WTC11 (cell line): ENCODE results near the gene AWAT1. TPM values are rescaled to one million over a fixed set of nuclear protein-coding genes. Genes with fewer than 3 reads are reported as not detected.

ENCODE experiments used
- ATAC-seq: fragments of 200-7000 bp; cut with Tn5 transposase; 2 replicates; pipeline ENCODE4 v1.10.0; 2021; ENCODE audit warnings: mild to moderate bottlenecking, moderate library complexity
- CTCF ChIA-PET: fragments of 300-600 bp; sonication (Branson Sonifier 250); formaldehyde crosslinking; loops from one replicate; lab custom pipeline; 2021; ENCODE audit warnings: antibody characterized with exemption; lab: Charles Lee
- POLR2A ChIA-PET: fragments of 350-600 bp; sonication (Branson Sonifier 250); formaldehyde crosslinking; loops from one replicate; lab custom pipeline; 2021; ENCODE audit warnings: antibody characterized with exemption; lab: Charles Lee
- DNase-seq: peaks from one replicate; pipeline ENCODE4 v3.0.0; 2021; ENCODE audit warnings: low spot score
- H3K27ac Mint-ChIP-seq: 2 replicates; pipeline ENCODE4 v1.8.0; 2021; ENCODE audit warnings: mixed read lengths
- H3K27me3 Mint-ChIP-seq: 2 replicates; pipeline ENCODE4 v1.8.0; 2021; ENCODE audit warnings: low read depth, mild to moderate bottlenecking, moderate library complexity, mixed read lengths
- H3K36me3 Mint-ChIP-seq: 2 replicates; pipeline ENCODE4 v1.8.0; 2021; ENCODE audit warnings: mixed read lengths
- H3K4me1 Mint-ChIP-seq: 2 replicates; pipeline ENCODE4 v1.8.0; 2022; ENCODE audit warnings: mixed read lengths
- H3K4me3 Mint-ChIP-seq: 2 replicates; pipeline ENCODE4 v1.8.0; 2021; ENCODE audit warnings: mild to moderate bottlenecking, moderate library complexity, mixed read lengths
- H3K9me3 Mint-ChIP-seq: 2 replicates; pipeline ENCODE4 v1.8.0; 2021; ENCODE audit warnings: mixed read lengths
- HMGA2 ChIP-seq: fragments of 250-450 bp; sonication (Bioruptor Pico); IDR thresholded peaks from 2 replicates; pipeline ENCODE4 v1.4.0; 2021; ENCODE audit warnings: mild to moderate bottlenecking, moderate library complexity
- NFYB ChIP-seq: sonication (generic); formaldehyde crosslinking; conservative IDR thresholded peaks from 2 replicates; pipeline ENCODE4 v1.8.0; 2022; ENCODE audit warnings: low read depth, missing genetic modification reagents
- NR2C2 ChIP-seq: sonication (generic); formaldehyde crosslinking; IDR thresholded peaks from 2 replicates; pipeline ENCODE4 v1.8.0; 2022; ENCODE audit warnings: mild to moderate bottlenecking, missing genetic modification reagents
- NR3C1 ChIP-seq: sonication (generic); formaldehyde crosslinking; conservative IDR thresholded peaks from 2 replicates; pipeline ENCODE4 v1.8.1; 2023; ENCODE audit warnings: low read depth, mild to moderate bottlenecking, missing genetic modification reagents
- SOX15 ChIP-seq: fragments of 250-450 bp; sonication (Bioruptor Pico); IDR thresholded peaks from 2 replicates; pipeline ENCODE4 v1.9.0; 2021; ENCODE audit warnings: mild to moderate bottlenecking
- TCF7 ChIP-seq: sonication (generic); formaldehyde crosslinking; IDR thresholded peaks from 2 replicates; pipeline ENCODE4 v1.8.0; 2022; ENCODE audit warnings: mild to moderate bottlenecking, low read depth, missing genetic modification reagents, moderate library complexity
- TEAD4 ChIP-seq: sonication (generic); formaldehyde crosslinking; IDR thresholded peaks from 2 replicates; pipeline ENCODE4 v1.8.0; 2022; ENCODE audit warnings: mild to moderate bottlenecking, missing genetic modification reagents
- TP53 ChIP-seq: sonication (generic); formaldehyde crosslinking; IDR thresholded peaks from 2 replicates; pipeline ENCODE4 v1.8.1; 2023; ENCODE audit warnings: mild to moderate bottlenecking, missing genetic modification reagents
- ZBTB21 ChIP-seq: sonication (generic); formaldehyde crosslinking; IDR thresholded peaks from 2 replicates; pipeline ENCODE4 v1.8.1; 2023; ENCODE audit warnings: mild to moderate bottlenecking, missing genetic modification reagents, borderline replicate concordance
- ZNF219 ChIP-seq: sonication (generic); formaldehyde crosslinking; IDR thresholded peaks from 2 replicates; pipeline ENCODE4 v1.8.0; 2023; ENCODE audit warnings: missing genetic modification reagents, mild to moderate bottlenecking, borderline replicate concordance
- ZNF263 ChIP-seq: sonication (generic); formaldehyde crosslinking; IDR thresholded peaks from 2 replicates; pipeline ENCODE4 v1.8.1; 2022; ENCODE audit warnings: low read depth, mild to moderate bottlenecking, moderate library complexity, missing genetic modification reagents
- ZNF416 ChIP-seq: fragments of 250-450 bp; sonication (Bioruptor Pico); IDR thresholded peaks from 2 replicates; pipeline ENCODE4 v1.9.0; 2021; ENCODE audit warnings: mild to moderate bottlenecking, inconsistent platforms
- total RNA-seq: library from RNA; stranded (reverse); gene quantifications from 3 replicates; pipeline ENCODE4 v1.2.3, GENCODE V29; 2021
- TF ChIP-seq, protein P1 (sequence below): sonication (generic); formaldehyde crosslinking; IDR thresholded peaks from 2 replicates; pipeline ENCODE4 v1.8.0; 2023; ENCODE audit warnings: missing genetic modification reagents, mild to moderate bottlenecking, borderline replicate concordance
- TF ChIP-seq, protein P2 (sequence below): sonication (generic); formaldehyde crosslinking; conservative IDR thresholded peaks from 2 replicates; pipeline ENCODE4 v1.8.1; 2023; ENCODE audit warnings: mild to moderate bottlenecking, low read depth, missing genetic modification reagents, moderate library complexity
- TF ChIP-seq, protein P3 (sequence below): sonication (generic); formaldehyde crosslinking; IDR thresholded peaks from 2 replicates; pipeline ENCODE4 v1.8.0; 2022; ENCODE audit warnings: missing genetic modification reagents
- TF ChIP-seq, protein P4 (sequence below): sonication (generic); formaldehyde crosslinking; IDR thresholded peaks from 2 replicates; pipeline ENCODE4 v1.8.0; 2022; ENCODE audit warnings: mild to moderate bottlenecking, missing genetic modification reagents
- TF ChIP-seq, protein P5 (sequence below): sonication (generic); formaldehyde crosslinking; IDR thresholded peaks from 2 replicates; pipeline ENCODE4 v1.8.1; 2023; ENCODE audit warnings: mild to moderate bottlenecking, missing genetic modification reagents

Gene AWAT1
- total RNA-seq, 1 experiment from 2014 or later, result not detected

DNA sequence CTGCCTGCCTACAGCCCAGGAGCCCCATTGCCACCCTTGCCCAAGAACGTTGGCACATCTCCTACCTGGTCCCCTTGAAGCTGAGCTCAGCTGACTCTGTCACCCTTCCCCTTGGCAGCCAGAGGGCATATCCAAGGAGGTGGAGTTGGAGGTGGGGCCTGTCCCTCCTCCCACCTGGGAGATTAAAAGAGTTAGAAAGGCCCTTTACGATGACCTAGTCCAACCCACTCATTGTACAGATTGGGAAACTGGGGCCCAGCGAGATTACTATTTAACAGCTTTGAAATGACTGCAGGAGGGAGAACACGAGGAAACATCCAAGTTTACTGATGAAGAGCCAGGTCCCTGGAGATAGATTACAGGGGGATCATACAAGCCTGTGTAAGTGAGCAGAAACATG, 25.6 kb downstream of the AWAT1 start, which contains the start of gene P2RY4:
TSS of gene P2RY4 (minus strand) at position 101 of the 400 bp plus-strand sequence. CDS start 580 bp downstream, outside the sequence.
- no peaks in the 10 kb centered on the region for H3K9me3 Mint-ChIP-seq
- POLR2A ChIA-PET, result no interaction called here
- peaks cover 8% of the 10 kb centered on the region; the same call in 1 of the 2 replicates for H3K4me1 Mint-ChIP-seq

More for the DNA sequence above, 25.6 kb downstream of the AWAT1 start, which contains the start of gene P2RY4:
- CTCF ChIA-PET, result interaction anchor here (0.6 to 1.0 kb wide), 2 partner anchors 52 to 162 kb away, joined by 3 to 5 read pairs; no protein-coding TSS in a partner anchor
- no peaks in the 10 kb centered on the region for H3K36me3 Mint-ChIP-seq
- no peaks in the 10 kb centered on the region; the same call in 1 of the 2 replicates for H3K27me3 Mint-ChIP-seq
- TF ChIP-seq, protein P1, sequence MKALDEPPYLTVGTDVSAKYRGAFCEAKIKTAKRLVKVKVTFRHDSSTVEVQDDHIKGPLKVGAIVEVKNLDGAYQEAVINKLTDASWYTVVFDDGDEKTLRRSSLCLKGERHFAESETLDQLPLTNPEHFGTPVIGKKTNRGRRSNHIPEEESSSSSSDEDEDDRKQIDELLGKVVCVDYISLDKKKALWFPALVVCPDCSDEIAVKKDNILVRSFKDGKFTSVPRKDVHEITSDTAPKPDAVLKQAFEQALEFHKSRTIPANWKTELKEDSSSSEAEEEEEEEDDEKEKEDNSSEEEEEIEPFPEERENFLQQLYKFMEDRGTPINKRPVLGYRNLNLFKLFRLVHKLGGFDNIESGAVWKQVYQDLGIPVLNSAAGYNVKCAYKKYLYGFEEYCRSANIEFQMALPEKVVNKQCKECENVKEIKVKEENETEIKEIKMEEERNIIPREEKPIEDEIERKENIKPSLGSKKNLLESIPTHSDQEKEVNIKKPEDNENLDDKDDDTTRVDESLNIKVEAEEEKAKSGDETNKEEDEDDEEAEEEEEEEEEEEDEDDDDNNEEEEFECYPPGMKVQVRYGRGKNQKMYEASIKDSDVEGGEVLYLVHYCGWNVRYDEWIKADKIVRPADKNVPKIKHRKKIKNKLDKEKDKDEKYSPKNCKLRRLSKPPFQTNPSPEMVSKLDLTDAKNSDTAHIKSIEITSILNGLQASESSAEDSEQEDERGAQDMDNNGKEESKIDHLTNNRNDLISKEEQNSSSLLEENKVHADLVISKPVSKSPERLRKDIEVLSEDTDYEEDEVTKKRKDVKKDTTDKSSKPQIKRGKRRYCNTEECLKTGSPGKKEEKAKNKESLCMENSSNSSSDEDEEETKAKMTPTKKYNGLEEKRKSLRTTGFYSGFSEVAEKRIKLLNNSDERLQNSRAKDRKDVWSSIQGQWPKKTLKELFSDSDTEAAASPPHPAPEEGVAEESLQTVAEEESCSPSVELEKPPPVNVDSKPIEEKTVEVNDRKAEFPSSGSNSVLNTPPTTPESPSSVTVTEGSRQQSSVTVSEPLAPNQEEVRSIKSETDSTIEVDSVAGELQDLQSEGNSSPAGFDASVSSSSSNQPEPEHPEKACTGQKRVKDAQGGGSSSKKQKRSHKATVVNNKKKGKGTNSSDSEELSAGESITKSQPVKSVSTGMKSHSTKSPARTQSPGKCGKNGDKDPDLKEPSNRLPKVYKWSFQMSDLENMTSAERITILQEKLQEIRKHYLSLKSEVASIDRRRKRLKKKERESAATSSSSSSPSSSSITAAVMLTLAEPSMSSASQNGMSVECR (CRISPR knock-in tag), result no peak
- TF ChIP-seq, protein P2, sequence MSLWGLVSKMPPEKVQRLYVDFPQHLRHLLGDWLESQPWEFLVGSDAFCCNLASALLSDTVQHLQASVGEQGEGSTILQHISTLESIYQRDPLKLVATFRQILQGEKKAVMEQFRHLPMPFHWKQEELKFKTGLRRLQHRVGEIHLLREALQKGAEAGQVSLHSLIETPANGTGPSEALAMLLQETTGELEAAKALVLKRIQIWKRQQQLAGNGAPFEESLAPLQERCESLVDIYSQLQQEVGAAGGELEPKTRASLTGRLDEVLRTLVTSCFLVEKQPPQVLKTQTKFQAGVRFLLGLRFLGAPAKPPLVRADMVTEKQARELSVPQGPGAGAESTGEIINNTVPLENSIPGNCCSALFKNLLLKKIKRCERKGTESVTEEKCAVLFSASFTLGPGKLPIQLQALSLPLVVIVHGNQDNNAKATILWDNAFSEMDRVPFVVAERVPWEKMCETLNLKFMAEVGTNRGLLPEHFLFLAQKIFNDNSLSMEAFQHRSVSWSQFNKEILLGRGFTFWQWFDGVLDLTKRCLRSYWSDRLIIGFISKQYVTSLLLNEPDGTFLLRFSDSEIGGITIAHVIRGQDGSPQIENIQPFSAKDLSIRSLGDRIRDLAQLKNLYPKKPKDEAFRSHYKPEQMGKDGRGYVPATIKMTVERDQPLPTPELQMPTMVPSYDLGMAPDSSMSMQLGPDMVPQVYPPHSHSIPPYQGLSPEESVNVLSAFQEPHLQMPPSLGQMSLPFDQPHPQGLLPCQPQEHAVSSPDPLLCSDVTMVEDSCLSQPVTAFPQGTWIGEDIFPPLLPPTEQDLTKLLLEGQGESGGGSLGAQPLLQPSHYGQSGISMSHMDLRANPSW (CRISPR knock-in tag), result no peak
- TF ChIP-seq, protein P3, sequence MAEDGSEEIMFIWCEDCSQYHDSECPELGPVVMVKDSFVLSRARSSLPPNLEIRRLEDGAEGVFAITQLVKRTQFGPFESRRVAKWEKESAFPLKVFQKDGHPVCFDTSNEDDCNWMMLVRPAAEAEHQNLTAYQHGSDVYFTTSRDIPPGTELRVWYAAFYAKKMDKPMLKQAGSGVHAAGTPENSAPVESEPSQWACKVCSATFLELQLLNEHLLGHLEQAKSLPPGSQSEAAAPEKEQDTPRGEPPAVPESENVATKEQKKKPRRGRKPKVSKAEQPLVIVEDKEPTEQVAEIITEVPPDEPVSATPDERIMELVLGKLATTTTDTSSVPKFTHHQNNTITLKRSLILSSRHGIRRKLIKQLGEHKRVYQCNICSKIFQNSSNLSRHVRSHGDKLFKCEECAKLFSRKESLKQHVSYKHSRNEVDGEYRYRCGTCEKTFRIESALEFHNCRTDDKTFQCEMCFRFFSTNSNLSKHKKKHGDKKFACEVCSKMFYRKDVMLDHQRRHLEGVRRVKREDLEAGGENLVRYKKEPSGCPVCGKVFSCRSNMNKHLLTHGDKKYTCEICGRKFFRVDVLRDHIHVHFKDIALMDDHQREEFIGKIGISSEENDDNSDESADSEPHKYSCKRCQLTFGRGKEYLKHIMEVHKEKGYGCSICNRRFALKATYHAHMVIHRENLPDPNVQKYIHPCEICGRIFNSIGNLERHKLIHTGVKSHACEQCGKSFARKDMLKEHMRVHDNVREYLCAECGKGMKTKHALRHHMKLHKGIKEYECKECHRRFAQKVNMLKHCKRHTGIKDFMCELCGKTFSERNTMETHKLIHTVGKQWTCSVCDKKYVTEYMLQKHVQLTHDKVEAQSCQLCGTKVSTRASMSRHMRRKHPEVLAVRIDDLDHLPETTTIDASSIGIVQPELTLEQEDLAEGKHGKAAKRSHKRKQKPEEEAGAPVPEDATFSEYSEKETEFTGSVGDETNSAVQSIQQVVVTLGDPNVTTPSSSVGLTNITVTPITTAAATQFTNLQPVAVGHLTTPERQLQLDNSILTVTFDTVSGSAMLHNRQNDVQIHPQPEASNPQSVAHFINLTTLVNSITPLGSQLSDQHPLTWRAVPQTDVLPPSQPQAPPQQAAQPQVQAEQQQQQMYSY (CRISPR knock-in tag), result no peak
- TF ChIP-seq, protein P4, sequence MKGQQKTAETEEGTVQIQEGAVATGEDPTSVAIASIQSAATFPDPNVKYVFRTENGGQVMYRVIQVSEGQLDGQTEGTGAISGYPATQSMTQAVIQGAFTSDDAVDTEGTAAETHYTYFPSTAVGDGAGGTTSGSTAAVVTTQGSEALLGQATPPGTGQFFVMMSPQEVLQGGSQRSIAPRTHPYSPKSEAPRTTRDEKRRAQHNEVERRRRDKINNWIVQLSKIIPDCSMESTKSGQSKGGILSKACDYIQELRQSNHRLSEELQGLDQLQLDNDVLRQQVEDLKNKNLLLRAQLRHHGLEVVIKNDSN (CRISPR knock-in tag), result no peak
- TF ChIP-seq ZNF416 (CRISPR knock-in tag) (no peak), HMGA2 (no peak), NR3C1 (CRISPR knock-in tag) (no peak), SOX15 (CRISPR knock-in tag) (no peak), ZNF263 (CRISPR knock-in tag) (no peak), TCF7 (no peak), NFYB (CRISPR knock-in tag) (no peak), TEAD4 (CRISPR knock-in tag) (no peak), NR2C2 (CRISPR knock-in tag) (no peak), ZNF219 (CRISPR knock-in tag) (no peak), ZBTB21 (no peak), TP53 (CRISPR knock-in tag) (no peak)
- TF ChIP-seq, protein P5, sequence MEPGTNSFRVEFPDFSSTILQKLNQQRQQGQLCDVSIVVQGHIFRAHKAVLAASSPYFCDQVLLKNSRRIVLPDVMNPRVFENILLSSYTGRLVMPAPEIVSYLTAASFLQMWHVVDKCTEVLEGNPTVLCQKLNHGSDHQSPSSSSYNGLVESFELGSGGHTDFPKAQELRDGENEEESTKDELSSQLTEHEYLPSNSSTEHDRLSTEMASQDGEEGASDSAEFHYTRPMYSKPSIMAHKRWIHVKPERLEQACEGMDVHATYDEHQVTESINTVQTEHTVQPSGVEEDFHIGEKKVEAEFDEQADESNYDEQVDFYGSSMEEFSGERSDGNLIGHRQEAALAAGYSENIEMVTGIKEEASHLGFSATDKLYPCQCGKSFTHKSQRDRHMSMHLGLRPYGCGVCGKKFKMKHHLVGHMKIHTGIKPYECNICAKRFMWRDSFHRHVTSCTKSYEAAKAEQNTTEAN, result no peak
- TF ChIP-seq, all 79 proteins: peak for 0
- Mint-ChIP-seq H3K4me3 (no peak within 1 kb of the TSS), H3K27ac (no peak within 1 kb of the TSS)
- 0 out of 2 replicates have a peak, but pooled peaks have one; percentile 13 for ATAC-seq
- no peak for DNase-seq
